ENCODE measurements around the gene CHAC2. TPM values are rescaled to one million over a fixed set of nuclear protein-coding genes. Genes with fewer than 3 reads are reported as not detected.

CHAC2 gene
- total and polyA plus RNA-seq, 2 of the 13 experiments (the other 11 are each of a cell fraction or from before 2014, with no cell fraction given): 1.7 to 10.7 TPM

- no peak overlapping the region for H3K9ac ChIP-seq (ENCODE audit: insufficient read depth, low read depth, low read length)
- no peak overlapping the region for H2AFZ ChIP-seq (ENCODE audit: low read length)
- H3K79me2 ChIP-seq (ENCODE audit: insufficient read depth, low read length): peaks cover 87% of the 10 kb centered on the region
- H3K9me3 ChIP-seq (ENCODE audit: low read length): no peaks in the 10 kb centered on the region
- FAIRE-seq (no peak), ATAC-seq (no peak), DNase-seq (ENCODE audit: low spot score) (no peak)
- no peaks in the 10 kb centered on the region for H3K27me3 ChIP-seq (ENCODE audit: control insufficient read depth in 1 of 2, insufficient read depth in 2 of 2, low read length in 2 of 2)
- POLR2A ChIA-PET: no interaction called here
- no peak overlapping the region for H3K4me2 ChIP-seq (ENCODE audit: low read depth, low read length)
- in situ Hi-C loops (cut with HindIII; ENCODE audit: extremely low pct_ligation_motif_present, low pct_unique_long_range_greater_than_20kb) (no loop called here), intact Hi-C loops (cut with micrococcal nuclease; ENCODE audit: unreplicated experiment) (loop anchor here (1.0 kb wide), 1 partner anchor 8 kb away; the partner anchor contains the start of gene ASB3)
- H3K4me1 ChIP-seq (ENCODE audit: insufficient read depth, low read length): peaks cover 11% of the 10 kb centered on the region
- H3K36me3 ChIP-seq (replicated peaks in 1 of 2; ENCODE audit: control insufficient read depth in 1 of 2, insufficient read depth in 2 of 2, low read length in 2 of 2): peaks cover 9 to 35% of the 10 kb centered on the region in 2 experiments; a peak in 4 of 5 replicates
- CTCF ChIA-PET (ENCODE audit: low intra/inter-chr PET ratio, low total read pairs): no interaction called here
- WGBS (ENCODE audit: low lambda C conversion rate): 89% methylated on average over 5 of the region's 5 CpGs
- no peak overlapping the region for H3K27ac ChIP-seq (ENCODE audit: extremely low read length, insufficient read depth, low read length)
- BruUV-seq (replicated peaks): no TSS peak
- no peaks in the 10 kb centered on the region; the same call in 1 of the 2 replicates for H4K20me1 ChIP-seq (ENCODE audit: insufficient read depth, low read length)
- H3K4me3 ChIP-seq (replicated peaks in 1 of 3; ENCODE audit: insufficient read depth in 1 of 3, low read depth in 2 of 3, low read length in 3 of 3): no peak overlapping the region
- TF ChIP-seq TBP (CRISPR knock-in tag; IDR thresholded peaks at IDR 0.05) (no peak), RBFOX2 (IDR thresholded peaks at IDR 0.05; ENCODE audit: low read depth, low read length) (0 out of 2 replicates have a peak, but pooled peaks have one; percentile 7), AGO2 (optimal IDR thresholded peaks at IDR 0.05; ENCODE audit: low read depth, low read length) (no peak)
Observed at GRCh38 chr2:53778536-53779162, 11.0 kb downstream of the CHAC2 start.

- no peak overlapping the region for H3K4me2 ChIP-seq (ENCODE audit: low read depth, low read length)
- CTCF ChIA-PET (ENCODE audit: low intra/inter-chr PET ratio, low total read pairs): no interaction called here
- intact Hi-C loops (cut with micrococcal nuclease; ENCODE audit: unreplicated experiment): no loop called here
- no peak for DNase-seq (ENCODE audit: low spot score)
- no peak overlapping the region for H3K9ac ChIP-seq (ENCODE audit: insufficient read depth, low read depth, low read length)
- POLR2A ChIA-PET: no interaction called here
- H3K36me3 ChIP-seq (replicated peaks in 1 of 2; ENCODE audit: control insufficient read depth in 1 of 2, insufficient read depth in 2 of 2, low read length in 2 of 2): peaks cover 9 to 29% of the 10 kb centered on the region in 2 experiments; a peak in 4 of 5 replicates
- BruUV-seq (replicated peaks): no TSS peak
- H4K20me1 ChIP-seq (ENCODE audit: insufficient read depth, low read length): no peaks in the 10 kb centered on the region
- in situ Hi-C loops (cut with HindIII; ENCODE audit: extremely low pct_ligation_motif_present, low pct_unique_long_range_greater_than_20kb): no loop called here
- no peaks in the 10 kb centered on the region for H3K27me3 ChIP-seq (ENCODE audit: control insufficient read depth in 1 of 2, insufficient read depth in 2 of 2, low read length in 2 of 2)
- H3K4me3 ChIP-seq (replicated peaks in 1 of 3; ENCODE audit: insufficient read depth in 1 of 3, low read depth in 2 of 3, low read length in 3 of 3): no peak overlapping the region
- H3K9me3 ChIP-seq (ENCODE audit: low read length): no peaks in the 10 kb centered on the region
- H3K4me1 ChIP-seq (ENCODE audit: insufficient read depth, low read length): peaks cover 25% of the 10 kb centered on the region
- FAIRE-seq: no peak
- peaks cover 90% of the 10 kb centered on the region for H3K79me2 ChIP-seq (ENCODE audit: insufficient read depth, low read length)
- no peak for ATAC-seq
- H2AFZ ChIP-seq (ENCODE audit: low read length): no peak overlapping the region
- no peak overlapping the region for H3K27ac ChIP-seq (ENCODE audit: extremely low read length, insufficient read depth, low read length)
- WGBS (ENCODE audit: low lambda C conversion rate): 96% methylated on average over 4 of the region's 4 CpGs
- TF ChIP-seq SKI (IDR thresholded peaks at IDR 0.05; ENCODE audit: partially characterized antibody): no peak
- no peak for TF ChIP-seq ZNF205 (CRISPR knock-in tag; IDR thresholded peaks at IDR 0.05)
- no peak for TF ChIP-seq PITX1 (CRISPR knock-in tag; IDR thresholded peaks at IDR 0.05)
- no peak for TF ChIP-seq NR0B2 (CRISPR knock-in tag; IDR thresholded peaks at IDR 0.05)
- no peak for TF ChIP-seq REPIN1 (CRISPR knock-in tag; IDR thresholded peaks at IDR 0.05; ENCODE audit: borderline replicate concordance, low read depth)
- no peak for TF ChIP-seq U2AF1 (optimal IDR thresholded peaks at IDR 0.05; ENCODE audit: low read depth, low read length)
- no peak for TF ChIP-seq SNAPC4 (CRISPR knock-in tag; IDR thresholded peaks at IDR 0.05)
- TF ChIP-seq SIX1 (CRISPR knock-in tag; IDR thresholded peaks at IDR 0.05; ENCODE audit: borderline replicate concordance): no peak
- TF ChIP-seq ZFP36L1 (CRISPR knock-in tag; IDR thresholded peaks at IDR 0.05): no peak
- TF ChIP-seq SIN3A (IDR thresholded peaks at IDR 0.05; ENCODE audit: borderline replicate concordance, low read depth, low read length): no peak
- TF ChIP-seq ZC3H13 (CRISPR knock-in tag; IDR thresholded peaks at IDR 0.05): no peak
Observed at GRCh38 chr2:53780056-53780455, 12.5 kb downstream of the CHAC2 start.
